T-helper 22 cell (primary cell): ENCODE data around the gene M6PR.

Source experiments
- DNase-seq: peaks from one replicate; pipeline ENCODE4 v3.0.0-alpha.2; 2020; ENCODE audit warnings: low read depth

Gene M6PR

DNA sequence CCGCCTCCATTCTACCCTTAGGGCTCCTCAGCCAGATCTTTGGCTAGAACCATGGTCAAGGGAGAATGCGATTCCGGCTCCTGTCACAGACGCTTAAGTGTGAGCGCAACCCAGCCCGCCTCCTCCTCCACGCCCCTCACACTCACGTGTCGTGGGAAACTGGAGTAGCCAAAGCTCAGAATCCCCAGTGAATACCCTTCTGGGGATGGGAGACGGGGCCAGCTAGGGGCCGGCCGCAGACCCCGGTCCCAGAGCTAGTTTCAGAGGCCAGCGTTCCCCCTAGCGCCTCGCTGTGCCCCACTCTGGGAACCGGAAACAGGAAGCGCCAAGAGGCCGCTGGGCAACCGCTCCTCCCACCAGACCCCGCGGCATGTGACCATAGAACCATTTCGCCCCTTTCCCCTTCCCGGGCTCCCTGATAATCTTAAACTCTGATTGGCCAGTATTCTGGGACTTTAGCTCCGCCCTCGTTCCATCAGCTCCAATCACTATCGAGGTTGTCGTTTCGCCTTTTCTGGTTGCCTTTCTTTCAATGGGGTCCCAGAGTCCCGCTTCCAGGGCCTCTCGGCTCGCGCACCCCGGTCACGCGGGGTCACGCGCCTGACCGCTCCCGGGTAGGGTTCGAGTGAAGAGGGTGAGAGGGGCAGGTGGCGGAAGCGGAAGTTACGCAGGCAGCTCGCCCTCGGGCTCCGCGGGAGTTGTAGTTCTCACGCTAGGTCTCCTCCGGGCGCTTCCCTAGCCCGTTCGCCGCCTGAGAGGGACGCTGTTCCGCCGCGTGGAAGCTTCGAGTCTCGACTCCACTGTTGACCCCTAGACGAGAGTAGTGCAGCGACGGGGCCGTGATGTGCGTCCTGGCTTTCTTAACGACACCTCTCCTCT is at the start of gene M6PR:
Gene M6PR, minus strand, starts transcription at position 304 of the 879 bp plus-strand sequence. CDS start 3,241 bp downstream, outside the sequence.
- peak; percentile 79 for DNase-seq

DNA sequence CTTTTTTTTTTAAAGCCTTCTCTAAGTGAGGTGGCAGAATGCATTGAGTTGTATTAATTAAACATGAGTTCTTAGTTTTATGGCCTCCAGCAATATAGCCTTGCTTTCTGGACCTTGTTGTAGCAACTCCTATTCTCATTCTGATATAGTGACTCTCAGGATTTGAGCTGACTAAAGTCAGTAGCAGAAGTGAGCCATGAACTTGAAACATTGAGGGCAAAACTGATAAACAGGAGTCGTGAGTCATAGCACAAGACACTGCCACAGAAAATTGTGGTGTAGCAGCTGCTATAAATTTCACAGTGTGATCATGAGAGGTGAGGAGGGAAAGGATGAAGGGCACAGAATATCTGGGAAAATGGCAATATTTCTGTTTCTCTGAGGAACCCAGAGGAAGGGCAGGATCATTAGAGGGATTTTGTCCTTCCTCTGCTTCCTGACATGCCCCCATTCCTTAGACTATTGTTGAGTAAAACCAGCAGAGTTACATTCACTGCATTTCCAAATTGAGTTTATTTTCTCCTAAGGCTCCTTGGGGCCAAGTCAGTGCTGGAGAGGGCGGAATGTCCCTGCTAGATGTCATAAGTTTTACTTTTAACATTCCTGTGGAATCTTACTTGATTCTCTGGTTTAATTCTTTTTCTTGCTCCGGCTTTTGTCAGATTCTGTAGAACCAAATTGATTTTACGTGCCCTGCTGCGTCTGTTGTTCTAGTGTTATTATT is 47.4 kb upstream of the M6PR start:
- DNase-seq, result no peak

DNA sequence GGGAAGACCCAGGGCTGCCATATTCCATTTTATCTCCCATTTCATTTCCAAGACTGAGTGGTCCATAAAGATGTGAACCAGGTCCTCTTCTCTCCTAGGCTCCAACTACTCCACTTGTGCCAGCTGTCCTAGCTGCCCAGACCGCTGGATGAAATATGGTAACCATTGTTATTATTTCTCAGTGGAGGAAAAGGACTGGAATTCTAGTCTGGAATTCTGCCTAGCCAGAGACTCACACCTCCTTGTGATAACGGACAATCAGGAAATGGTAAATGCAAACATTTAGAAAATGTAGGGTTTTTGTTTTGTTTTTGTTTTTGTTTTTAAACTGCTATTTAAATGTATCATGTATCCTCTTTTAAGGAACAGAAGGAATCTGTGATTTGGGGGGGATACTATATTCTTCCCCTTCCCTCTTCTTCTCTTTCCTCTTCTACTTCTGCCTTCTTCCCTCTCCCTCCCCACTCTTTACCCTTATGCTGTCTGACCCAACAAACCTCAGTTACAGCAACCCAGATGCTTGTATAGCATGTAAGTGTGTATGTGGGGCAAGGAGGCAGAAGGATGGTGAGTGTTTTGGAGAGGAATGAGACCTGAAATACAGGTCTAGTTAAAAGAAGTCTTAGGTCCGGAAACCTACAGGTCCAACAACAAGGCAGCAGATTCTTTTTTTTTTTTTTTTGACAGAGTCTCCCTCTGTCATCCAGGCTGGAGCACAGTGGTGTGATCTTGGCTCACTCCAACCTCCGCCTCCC is 45.8 kb upstream of the M6PR start:
- no peak for DNase-seq

DNA sequence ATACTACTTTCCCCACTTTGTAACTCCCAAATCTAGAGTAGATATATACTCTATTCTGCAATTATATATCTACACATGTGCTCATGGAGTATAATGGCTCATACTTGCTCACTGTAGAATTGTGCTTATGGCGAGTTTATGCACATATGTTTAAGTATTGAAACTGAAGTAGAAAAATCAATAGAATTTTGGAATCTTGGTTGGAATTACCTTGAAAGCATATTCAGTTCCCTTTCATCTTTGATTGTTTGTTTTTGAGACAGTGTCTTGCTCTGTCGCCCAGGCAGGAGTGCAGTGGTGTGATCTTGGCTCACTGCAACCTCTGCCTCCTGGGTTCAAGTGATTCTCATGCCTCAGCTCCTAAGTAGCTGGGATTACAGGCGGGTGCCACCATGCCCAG is 44.4 kb upstream of the M6PR start:
- DNase-seq, result no peak

DNA sequence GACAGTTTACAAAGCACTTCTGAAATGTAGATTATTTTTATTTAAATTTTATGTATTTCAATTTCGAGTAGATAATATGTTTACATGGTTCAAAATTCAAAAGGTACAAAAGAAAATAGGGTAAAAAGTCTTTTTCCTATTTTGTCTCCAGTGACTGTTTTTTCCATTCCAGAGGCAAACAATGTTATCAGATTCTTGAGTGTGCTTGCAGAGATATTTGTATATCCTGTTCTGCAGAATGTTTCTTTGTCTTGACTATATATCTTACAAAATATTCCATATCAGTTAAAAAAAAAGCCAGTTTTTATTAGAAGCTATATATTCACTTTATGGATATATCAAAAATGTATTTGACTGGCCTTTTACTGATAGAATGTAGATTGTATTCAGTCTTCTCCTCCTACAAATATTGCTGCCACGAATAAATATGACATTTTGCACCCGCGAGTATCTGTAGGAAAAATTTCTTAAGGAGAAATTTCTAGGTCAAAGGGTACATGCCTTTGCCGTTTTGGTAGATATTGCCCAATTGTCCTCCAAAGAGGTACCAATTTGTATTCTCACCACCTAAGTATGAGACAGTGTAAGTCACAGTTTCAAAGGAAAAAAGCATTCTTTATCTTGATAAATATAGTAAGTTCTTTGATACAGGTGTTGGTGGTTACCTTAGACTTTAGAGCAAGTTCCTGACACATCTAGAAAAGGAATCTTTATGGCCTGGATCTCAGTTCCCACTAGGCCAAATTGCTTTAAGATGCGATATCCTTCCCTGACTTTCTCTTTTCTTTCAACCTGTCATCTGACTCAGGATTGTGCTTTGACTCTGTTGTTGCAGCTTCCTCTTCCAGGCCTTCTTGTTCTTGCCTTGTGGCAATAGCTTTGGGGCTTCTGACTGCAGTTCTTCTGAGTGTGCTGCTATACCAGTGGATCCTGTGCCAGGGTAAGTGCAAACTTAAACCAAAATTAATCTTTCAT is 42.2 kb upstream of the M6PR start:
- no peak for DNase-seq

- DNase-seq, result no peak
Measured at GRCh38 chr12:8989413-8989812, 40.0 kb upstream of the M6PR start, which contains the start of gene KLRG1. Gene KLRG1, plus strand, starts transcription at chr12:8989546. Its CDS starts 90 bp downstream, at chr12:8989636.

DNA sequence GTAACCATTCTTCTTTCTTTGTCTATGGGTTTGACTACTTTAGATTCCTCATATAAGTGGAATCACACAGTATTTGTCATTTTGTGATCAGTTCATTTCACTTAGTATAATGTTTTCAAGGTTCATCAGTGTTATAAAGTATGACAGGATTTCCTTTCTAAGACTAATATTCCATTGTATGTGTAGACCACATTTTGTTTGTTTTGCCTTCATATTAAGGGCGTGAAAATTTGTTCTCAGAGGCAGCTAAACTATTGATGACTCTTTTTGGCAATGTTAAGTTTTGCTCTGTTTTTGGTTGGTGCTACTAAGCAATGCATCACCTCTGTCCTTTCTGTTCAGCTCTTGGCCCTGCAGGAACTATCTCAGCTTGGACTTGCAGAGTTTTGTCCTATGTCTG is 38.2 kb upstream of the M6PR start:
- no peak for DNase-seq

DNA sequence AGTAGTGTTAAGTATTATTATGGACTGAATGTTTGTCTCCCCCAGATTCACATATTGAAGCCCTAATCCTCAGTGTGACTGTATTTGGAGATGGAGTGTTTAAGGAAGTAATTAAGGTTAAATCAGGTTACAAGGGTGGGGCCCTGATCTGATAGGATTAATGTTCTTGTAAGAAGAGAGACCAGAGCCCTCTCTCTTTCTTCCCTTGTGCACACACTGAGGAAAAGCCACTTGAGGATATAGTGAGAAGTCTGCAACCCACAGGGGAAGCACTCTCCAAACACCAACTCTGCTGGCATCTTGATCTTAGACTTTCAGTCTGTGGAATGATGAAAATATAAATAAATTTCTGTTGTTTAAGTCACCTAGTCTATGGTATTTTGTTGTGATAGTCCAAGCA is 37.7 kb upstream of the M6PR start:
- no peak for DNase-seq

GRCh38 chr12:8985213-8985754 is 35.8 kb upstream of the M6PR start:
- no peak for DNase-seq

- DNase-seq, result no peak
Measured at GRCh38 chr12:8980137-8980536, 30.7 kb upstream of the M6PR start.

DNA sequence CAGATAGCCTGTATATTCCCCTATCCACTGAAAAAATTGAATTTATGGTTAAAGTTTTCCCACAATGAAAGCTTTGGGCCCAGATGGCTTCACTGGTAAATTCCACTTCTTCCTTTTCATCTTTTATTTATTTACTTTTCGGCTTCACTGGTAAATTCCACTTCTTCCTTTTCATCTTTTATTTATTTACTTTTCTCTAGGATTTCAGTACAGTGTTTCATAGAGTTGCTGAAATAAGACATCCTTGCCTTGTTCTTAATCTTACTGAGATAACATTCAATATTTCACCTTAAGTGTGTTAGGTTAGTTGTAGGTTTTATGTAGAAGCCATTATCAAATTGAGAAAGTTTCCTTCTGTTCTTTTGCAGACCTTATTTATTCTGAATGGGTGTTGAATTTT is 21.0 kb upstream of the M6PR start:
- no peak for DNase-seq

GRCh38 chr12:8969861-8970411 is 20.5 kb upstream of the M6PR start:
- DNase-seq, result no peak

DNA sequence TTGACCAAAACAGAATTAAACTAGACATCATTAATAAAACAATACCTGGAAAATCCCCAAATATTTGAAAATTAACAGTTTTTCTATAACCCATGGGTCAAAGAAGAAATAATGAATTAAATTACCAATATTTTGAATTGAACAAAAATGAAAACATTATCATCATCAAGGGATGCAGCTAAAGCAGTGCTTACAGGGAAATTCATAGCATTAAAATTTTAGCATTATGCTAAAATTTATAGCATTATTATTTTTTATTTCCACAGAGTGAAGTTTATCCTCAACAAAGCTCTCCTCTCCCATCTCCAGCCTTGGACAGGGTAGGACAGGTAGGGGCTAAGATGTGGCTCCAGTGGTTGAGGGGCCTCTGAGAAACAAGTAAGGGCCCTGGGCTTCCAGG is 19.3 kb upstream of the M6PR start:
- no peak for DNase-seq

GRCh38 chr12:8960176-8960575 is 10.7 kb upstream of the M6PR start:
- DNase-seq, result no peak

GRCh38 chr12:8958066-8958465 is 8.6 kb upstream of the M6PR start:
- DNase-seq, result no peak

DNA sequence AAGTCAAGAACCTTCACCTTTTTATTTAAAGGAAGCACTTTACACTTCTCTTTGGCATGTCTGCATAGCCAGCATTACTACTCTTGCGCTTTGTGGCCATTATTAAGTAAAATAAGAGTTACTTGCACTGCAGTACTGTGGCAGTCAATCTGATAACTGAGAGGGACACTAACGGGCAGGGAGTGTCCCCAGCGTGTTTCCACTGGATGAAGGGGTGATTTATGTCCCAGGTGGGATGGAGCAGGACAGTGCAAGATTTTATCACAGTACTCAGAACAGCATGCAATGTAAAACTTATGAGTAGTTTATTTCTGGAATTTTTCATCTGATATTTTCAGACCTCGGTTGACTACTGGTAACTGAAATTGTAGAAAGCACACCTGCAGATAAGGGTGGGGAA is 8.1 kb upstream of the M6PR start:
- DNase-seq, result no peak

GRCh38 chr12:8956772-8957171 is 7.3 kb upstream of the M6PR start:
- DNase-seq, result no peak

- no peak for DNase-seq
Measured at GRCh38 chr12:8956073-8956472, 6.6 kb upstream of the M6PR start.

DNA sequence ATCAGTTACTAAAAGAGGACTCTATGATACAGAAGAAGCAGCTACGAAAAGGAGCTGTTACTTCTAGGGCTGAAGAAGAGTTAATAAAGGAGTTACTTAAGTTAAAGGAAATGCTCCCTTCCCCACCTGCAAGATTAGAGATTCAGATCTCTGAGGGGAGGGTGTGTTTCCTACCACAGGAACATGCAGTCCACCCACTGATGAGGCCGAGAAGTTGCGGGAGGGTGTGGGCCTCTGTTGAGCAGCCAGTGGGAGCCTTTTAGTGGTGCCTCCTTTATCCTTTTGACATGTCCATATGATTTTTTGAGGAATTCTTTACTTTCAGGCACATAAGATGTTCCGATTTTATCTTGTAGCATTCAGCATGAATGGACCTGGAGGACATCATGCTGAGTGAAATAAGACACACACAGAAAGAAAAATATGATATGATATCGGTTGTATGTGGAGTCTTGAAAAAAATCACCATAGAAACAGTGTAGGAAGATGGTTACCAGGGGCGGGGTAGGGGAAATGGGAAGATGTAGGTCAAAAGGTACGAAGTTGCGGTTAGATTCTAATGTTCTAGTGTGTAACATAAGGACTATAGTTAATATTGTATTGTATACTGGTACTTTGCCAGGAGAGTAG is 4.4 kb upstream of the M6PR start:
- DNase-seq, result peak; percentile 70

DNA sequence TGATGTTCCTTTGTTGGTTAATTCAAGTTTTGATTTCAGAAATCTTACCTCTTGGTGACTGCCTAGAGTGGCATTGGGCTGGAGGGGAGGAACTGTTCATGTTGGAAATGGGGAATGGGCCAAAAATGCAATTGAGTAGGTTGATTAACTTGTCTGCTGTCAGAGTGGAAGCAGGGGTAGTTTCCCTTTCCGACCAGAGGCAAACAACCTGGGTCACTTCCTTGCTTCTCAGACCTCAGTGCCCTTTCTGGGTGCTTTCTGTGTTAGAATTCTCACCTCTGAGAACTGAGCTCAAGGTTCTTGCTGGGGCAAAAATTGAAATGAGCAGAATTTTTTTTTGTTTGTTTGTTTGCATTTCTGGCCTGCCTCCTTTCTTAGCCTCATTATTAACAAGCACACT is 2.3 kb upstream of the M6PR start:
- no peak for DNase-seq
